ENCODE results near the gene SOX8.

SOX8 gene

DNA sequence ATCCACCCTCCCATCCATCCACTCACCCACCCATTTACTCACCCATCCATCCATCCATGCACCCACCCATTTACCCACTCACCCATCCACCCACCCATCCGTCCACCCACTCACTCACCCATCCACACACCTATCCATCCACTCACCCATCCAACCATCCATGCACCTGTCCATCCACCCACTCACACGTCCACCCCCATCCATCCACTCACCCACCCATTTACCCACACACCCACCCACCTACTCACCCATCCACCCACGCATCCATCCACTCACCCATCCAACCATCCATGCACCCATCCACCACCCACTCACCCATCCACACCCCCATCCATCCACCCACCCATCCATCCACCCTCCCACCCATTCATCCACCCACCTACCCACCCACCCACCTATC is 12.2 kb downstream of the SOX8 start:
- Histone ChIP-seq H3K36me3 (ENCODE audit: control insufficient read depth in 2 of 2, insufficient read depth in 1 of 2, low read length in 2 of 2) (no peaks in the 10 kb centered on the region), H3K4me3 (ENCODE audit: low read depth, low read length) (no peak overlapping the region), H3K9me3 (ENCODE audit: control insufficient read depth, insufficient read depth, low read depth, low read length) (no peaks in the 10 kb centered on the region), H3K27ac (ENCODE audit: extremely low read depth, low read depth, low read length) (no peak overlapping the region), H3K4me1 (ENCODE audit: control insufficient read depth, insufficient read depth, low read length) (no peaks in the 10 kb centered on the region)
- TF ChIP-seq EGR2 (tag by site-specific recombination; IDR thresholded peaks at IDR 0.05; ENCODE audit: low read depth): peak; percentile 90
- no peak for TF ChIP-seq ZFP69B (tag by site-specific recombination; IDR thresholded peaks at IDR 0.05)
- TF ChIP-seq ZNF292 (tag by site-specific recombination; IDR thresholded peaks at IDR 0.05; ENCODE audit: borderline replicate concordance, low read depth): no peak
- TF ChIP-seq PRDM1 (tag by site-specific recombination; IDR thresholded peaks at IDR 0.05): no peak
- TF ChIP-seq ZFHX2 (tag by site-specific recombination; conservative IDR thresholded peaks at IDR 0.05): peak; percentile 80
- TF ChIP-seq WT1 (tag by site-specific recombination; IDR thresholded peaks at IDR 0.05): no peak
- TF ChIP-seq ZSCAN23 (tag by site-specific recombination; IDR thresholded peaks at IDR 0.05): no peak
- TF ChIP-seq ZBTB48 (tag by site-specific recombination; IDR thresholded peaks at IDR 0.05): no peak
- no peak for TF ChIP-seq ZNF394 (tag by site-specific recombination; IDR thresholded peaks at IDR 0.05; ENCODE audit: borderline replicate concordance)
- no peak for TF ChIP-seq ZNF416 (tag by site-specific recombination; IDR thresholded peaks at IDR 0.05)
- TF ChIP-seq ZNF558 (tag by site-specific recombination; IDR thresholded peaks at IDR 0.05): no peak
- no peak for TF ChIP-seq ZNF354C (tag by site-specific recombination; IDR thresholded peaks at IDR 0.05; ENCODE audit: borderline replicate concordance, low read depth)
- TF ChIP-seq, protein P1, sequence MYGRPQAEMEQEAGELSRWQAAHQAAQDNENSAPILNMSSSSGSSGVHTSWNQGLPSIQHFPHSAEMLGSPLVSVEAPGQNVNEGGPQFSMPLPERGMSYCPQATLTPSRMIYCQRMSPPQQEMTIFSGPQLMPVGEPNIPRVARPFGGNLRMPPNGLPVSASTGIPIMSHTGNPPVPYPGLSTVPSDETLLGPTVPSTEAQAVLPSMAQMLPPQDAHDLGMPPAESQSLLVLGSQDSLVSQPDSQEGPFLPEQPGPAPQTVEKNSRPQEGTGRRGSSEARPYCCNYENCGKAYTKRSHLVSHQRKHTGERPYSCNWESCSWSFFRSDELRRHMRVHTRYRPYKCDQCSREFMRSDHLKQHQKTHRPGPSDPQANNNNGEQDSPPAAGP (tag by site-specific recombination; IDR thresholded peaks at IDR 0.05): no peak
- TF ChIP-seq ZNF324 (tag by site-specific recombination; IDR thresholded peaks at IDR 0.05): no peak
- TF ChIP-seq ZSCAN16 (tag by site-specific recombination; IDR thresholded peaks at IDR 0.05): no peak
- no peak for TF ChIP-seq ZNF785 (tag by site-specific recombination; IDR thresholded peaks at IDR 0.05)
- TF ChIP-seq ZNF114 (tag by site-specific recombination; IDR thresholded peaks at IDR 0.05): no peak
- CTCF ChIA-PET: no interaction called here
- POLR2A ChIA-PET: interaction anchor here (0.5 kb wide), 1 partner anchor 36 kb away, joined by 3 read pairs; no protein-coding TSS in a partner anchor

DNA sequence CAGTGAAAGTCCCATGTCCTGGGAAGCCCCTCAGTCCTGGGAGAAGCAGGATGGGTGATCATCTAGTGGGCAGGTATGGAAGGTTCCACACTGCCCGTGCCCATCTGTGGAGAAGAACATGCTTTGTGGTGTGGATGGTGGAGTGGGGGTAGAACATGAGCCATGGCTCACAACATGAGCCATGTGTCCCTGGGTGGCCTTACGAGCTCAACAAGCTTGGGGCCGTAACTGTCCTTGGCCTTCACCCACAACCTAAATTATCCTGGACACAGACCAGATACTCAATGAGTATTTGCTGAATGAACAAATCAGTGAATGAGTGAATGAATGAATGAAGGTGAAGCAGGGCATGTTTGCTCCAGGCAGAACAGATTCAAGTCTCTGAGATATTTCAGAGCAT is 13.5 kb downstream of the SOX8 start:
- no peak overlapping the region for H3K4me3 ChIP-seq (ENCODE audit: low read depth, low read length)
- no peaks in the 10 kb centered on the region for H3K4me1 ChIP-seq (ENCODE audit: control insufficient read depth, insufficient read depth, low read length)
- ChIA-PET POLR2A (interaction anchor here (1.2 kb wide), 1 partner anchor 14 kb away, joined by 6 read pairs; the partner anchor contains the start of gene SOX8), CTCF (no interaction called here)
- H3K9me3 ChIP-seq (ENCODE audit: control insufficient read depth, insufficient read depth, low read depth, low read length): no peaks in the 10 kb centered on the region
- H3K27ac ChIP-seq (ENCODE audit: extremely low read depth, low read depth, low read length): no peak overlapping the region
- no peaks in the 10 kb centered on the region for H3K36me3 ChIP-seq (ENCODE audit: control insufficient read depth in 2 of 2, insufficient read depth in 1 of 2, low read length in 2 of 2)
- TF ChIP-seq WT1 (tag by site-specific recombination; IDR thresholded peaks at IDR 0.05) (no peak), HOXC10 (CRISPR knock-in tag; IDR thresholded peaks at IDR 0.05) (no peak), HOXA7 (CRISPR knock-in tag; IDR thresholded peaks at IDR 0.05; ENCODE audit: borderline replicate concordance) (no peak), ZNF223 (tag by site-specific recombination; IDR thresholded peaks at IDR 0.05) (no peak), ZBTB1 (tag by site-specific recombination; IDR thresholded peaks at IDR 0.05) (no peak), ZNF324 (tag by site-specific recombination; IDR thresholded peaks at IDR 0.05) (0 out of 2 replicates have a peak, but pooled peaks have one; percentile 21), ZNF670 (tag by site-specific recombination; IDR thresholded peaks at IDR 0.05; ENCODE audit: low read depth) (no peak), ZNF248 (tag by site-specific recombination; IDR thresholded peaks at IDR 0.05) (peak; percentile 70; the same call in 1 of the 2 replicates), ZNF473 (tag by site-specific recombination; IDR thresholded peaks at IDR 0.05) (no peak), ZNF37A (tag by site-specific recombination; IDR thresholded peaks at IDR 0.05) (no peak), TRIM28 (IDR thresholded peaks at IDR 0.05; ENCODE audit: borderline replicate concordance, low read length) (peak; percentile 85; the same call in 1 of the 2 replicates), ZNF658 (tag by site-specific recombination; IDR thresholded peaks at IDR 0.05) (no peak)
- TF ChIP-seq, protein P2, sequence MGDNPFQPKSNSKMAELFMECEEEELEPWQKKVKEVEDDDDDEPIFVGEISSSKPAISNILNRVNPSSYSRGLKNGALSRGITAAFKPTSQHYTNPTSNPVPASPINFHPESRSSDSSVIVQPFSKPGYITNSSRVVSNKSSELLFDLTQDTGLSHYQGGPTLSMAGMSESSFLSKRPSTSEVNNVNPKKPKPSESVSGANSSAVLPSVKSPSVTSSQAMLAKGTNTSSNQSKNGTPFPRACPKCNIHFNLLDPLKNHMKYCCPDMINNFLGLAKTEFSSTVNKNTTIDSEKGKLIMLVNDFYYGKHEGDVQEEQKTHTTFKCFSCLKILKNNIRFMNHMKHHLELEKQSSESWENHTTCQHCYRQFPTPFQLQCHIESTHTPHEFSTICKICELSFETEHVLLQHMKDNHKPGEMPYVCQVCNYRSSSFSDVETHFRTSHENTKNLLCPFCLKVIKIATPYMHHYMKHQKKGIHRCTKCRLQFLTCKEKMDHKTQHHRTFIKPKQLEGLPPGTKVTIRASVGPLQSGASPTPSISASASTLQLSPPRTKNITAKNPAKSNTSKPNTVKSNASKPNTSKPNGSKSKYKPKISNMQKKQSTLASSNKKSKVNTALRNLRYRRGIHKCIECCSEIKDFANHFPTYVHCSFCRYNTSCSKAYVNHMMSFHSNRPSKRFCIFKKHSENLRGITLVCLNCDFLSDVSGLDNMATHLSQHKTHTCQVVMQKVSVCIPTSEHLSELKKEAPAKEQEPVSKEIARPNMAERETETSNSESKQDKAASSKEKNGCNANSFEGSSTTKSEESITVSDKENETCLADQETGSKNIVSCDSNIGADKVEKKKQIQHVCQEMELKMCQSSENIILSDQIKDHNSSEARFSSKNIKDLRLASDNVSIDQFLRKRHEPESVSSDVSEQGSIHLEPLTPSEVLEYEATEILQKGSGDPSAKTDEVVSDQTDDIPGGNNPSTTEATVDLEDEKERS (tag by site-specific recombination; IDR thresholded peaks at IDR 0.05): peak; percentile 66; the same call in 1 of the 2 replicates
- TF ChIP-seq, protein P3, sequence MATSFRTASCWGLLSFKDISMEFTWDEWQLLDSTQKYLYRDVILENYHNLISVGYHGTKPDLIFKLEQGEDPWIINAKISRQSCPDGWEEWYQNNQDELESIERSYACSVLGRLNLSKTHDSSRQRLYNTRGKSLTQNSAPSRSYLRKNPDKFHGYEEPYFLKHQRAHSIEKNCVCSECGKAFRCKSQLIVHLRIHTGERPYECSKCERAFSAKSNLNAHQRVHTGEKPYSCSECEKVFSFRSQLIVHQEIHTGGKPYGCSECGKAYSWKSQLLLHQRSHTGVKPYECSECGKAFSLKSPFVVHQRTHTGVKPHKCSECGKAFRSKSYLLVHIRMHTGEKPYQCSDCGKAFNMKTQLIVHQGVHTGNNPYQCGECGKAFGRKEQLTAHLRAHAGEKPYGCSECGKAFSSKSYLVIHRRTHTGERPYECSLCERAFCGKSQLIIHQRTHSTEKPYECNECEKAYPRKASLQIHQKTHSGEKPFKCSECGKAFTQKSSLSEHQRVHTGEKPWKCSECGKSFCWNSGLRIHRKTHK (tag by site-specific recombination; IDR thresholded peaks at IDR 0.05): peak; percentile 42; the same call in 1 of the 2 replicates
- TF ChIP-seq, protein P1 (tag by site-specific recombination; IDR thresholded peaks at IDR 0.05): 0 out of 2 replicates have a peak, but pooled peaks have one; percentile 19

All from HEK293 (cell line).